GM18867 (cell line): ENCODE data around the gene RNF220.

Source experiments
- ATAC-seq: cut with Tn5 transposase; IDR thresholded peaks from one replicate; pipeline ENCODE4 v1.9.1; 2021; ENCODE audit warnings: mild to moderate bottlenecking, moderate library complexity; ENCODE audit not compliant: unreplicated experiment

Gene RNF220

GRCh38 chr1:44406737-44407429, 1.8 kb downstream of the RNF220 start:
- ATAC-seq = no peak

DNA sequence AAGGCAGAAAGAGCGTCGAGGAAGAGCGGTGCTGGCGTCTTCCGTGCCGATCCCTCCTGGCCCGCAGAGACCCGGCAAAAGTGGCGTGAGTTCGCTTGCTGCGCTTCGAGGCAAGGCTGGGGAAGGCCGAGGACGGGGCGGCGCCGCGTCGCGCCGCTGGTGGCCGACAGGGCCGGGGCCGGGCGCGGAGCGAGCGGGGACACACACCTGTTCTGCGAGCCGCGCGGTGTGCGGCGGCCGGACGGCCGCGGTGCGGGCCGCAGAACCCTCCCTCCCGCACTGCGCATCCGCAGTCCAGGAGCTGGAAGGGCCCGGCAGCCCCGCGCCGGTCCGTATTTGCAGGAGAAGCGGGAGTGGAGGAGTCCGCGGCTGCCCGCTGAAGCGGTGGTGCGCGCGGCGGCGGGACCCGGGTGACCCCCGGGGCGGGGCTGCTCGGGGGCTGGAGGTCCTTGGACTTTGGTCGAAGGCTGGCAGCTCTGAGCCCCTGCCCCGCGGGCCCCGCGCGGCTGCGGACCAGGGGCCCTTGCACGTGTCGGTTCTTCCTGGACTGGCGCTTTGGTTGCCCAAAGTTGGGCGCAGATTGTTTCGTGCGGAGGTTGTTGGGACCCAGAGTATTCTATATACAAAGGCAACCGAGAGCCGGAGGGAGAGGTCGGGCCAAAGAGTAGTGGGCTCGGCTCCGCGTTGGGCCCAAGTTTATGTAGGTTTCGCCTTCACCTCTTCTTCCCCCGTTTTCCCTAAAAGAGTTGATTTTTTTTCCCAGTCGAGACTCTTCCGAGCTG, 2.6 kb downstream of the RNF220 start:
- no peak for ATAC-seq

DNA sequence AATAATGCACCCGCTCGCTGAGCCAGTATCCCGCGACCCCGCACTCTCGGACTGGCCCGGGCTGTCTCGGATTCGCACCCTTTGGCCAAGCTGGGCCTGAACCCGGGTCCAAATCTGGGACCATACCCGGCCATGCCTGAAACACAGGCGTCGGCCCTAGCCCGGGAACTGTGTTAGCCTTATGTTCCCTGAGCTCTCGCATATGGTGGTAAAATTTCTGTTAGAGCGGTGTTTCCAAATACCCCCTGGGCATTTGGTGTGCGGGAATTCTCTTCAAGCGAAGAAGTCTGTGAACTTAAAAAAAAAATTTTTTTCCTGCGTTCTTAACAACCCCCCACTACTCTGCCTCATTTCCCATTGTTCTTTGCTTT, 3.1 kb downstream of the RNF220 start:
- ATAC-seq = no peak

DNA sequence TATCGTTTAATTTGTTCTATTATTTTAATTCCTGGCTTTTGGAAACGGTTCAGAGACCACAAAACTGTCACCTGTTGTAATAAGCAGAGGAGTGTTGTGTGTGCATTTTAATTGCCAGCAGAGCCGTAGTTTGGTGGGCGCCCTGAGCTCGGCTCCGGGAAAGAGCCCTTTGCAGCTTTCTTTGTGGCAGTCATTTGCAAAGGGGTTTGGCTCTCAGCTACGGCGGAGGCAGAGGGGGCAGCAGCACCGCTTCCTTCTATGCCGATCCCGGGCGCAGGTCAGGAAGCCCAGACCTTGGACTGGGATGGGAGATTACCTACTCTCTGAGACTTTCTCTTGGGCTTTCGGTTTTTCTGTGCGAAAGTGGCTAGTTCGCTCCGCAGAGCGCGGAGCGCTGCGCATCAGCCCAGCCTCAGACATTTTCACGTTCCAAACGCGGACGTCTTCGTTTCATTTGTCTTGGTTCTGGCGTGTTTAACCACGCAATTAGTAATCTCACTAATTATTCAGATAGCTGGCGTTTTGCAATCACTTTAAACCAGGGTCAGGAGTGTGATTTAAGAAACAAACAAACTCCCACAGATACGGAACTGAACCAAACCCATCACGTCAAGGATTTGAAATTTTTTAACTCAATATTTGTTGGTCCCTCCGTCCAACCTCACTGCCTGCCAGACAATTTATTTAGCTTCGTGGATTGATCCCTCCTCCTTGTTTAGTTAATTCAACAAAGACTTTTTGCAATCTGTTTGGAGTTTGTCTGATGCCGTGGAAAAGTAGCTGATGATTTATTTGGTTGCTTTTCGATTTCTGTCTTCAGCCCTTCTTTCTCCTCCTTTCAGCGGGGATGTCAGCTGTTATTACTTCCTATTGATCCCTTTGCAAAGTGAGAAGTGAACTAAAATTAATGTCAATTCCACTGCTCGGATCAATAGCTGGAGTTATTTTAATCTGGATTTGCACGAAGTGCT, 3.9 kb downstream of the RNF220 start:
- ATAC-seq = no peak

- ATAC-seq = no peak
Measured at GRCh38 chr1:44409757-44410156, 4.7 kb downstream of the RNF220 start.

DNA sequence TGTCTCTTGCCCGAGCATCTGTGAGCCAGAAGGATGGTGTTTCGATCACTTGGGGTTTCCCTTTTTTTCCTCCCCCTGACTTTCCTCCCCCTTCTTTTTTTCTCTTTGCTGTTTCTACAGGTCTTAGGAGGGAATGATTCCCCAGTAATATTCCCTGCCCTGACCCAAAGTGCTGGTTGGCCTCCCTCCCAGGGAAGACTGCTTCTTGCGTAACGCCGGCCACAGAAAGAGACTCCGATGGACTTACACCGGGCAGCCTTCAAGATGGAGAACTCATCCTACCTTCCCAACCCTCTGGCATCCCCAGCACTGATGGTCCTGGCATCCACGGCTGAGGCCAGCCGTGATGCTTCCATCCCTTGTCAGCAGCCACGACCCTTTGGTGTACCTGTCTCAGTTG, 6.8 kb downstream of the RNF220 start:
- no peak for ATAC-seq

DNA sequence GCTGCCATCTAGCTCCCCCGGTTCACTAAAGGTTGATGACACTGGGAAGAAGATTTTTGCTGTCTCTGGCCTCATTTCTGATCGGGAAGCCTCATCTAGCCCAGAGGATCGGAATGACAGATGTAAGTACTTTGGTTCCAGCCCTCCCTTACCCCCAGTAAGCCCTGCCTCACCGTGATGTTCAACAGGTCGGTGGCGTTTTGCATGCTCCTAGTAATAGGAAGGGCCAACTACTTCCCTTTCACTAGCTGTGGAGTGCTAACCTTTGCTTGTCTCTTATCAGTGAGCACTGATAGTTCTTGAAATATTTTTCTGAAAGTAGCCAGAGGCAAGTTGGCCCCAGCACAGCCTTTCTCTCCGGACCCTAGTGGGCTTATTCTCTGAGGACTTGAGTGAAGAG, 7.5 kb downstream of the RNF220 start:
- no peak for ATAC-seq

- no peak for ATAC-seq
Measured at GRCh38 chr1:44413740-44414139, 8.7 kb downstream of the RNF220 start.

DNA sequence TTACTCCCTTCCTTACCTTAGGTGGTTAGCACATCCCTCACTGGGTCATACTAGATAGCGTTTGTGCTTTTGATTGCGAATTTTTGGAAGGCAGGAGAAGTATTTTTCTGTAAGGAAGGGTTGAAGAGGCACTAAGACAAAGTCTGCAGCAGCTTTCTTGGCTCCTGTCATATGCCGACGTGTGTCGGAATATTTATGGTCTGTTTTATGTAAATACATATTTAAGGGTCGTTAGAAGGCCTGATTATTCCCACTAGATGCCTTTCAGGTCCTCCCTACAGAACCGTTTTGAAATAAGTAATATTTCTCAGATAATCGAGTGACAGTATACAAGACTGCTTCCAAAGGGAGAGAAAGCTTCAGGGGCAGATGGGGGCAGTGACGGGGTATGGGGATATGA, 10.0 kb downstream of the RNF220 start:
- no peak for ATAC-seq

GRCh38 chr1:44416408-44416807, 11.4 kb downstream of the RNF220 start:
- ATAC-seq = no peak

DNA sequence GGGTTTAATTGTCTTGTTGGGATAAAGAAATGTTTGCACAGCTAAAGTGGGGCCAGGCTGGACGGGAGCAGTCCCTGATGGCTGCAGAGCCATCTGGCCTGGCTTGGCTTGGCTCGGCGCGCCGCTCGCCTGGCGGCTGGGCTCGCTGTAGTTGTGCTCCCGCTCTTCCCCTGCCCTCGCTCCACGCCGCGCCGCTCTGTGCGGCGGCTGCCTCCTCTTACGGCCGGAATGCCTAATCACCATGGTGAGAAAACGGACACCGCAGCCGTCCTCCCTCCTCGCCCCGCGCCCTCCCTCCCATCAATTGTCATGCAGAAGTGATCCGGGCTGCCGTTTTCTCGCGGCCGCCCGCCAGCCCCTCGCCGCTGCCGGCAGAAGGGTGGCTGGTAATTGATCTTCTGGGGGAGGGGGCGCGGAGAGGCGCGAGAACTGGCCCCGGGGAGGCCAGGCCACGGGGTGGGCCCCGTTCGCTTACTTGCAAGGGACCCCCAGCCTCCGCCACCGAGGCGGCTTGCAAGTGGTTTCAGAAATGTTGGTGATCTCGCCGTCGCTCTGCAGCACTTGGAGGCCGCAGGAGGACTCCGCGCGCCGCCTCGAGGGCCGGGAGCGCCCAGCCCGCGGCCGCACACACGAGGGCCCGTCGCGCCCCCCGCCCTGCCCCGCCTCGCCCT, 12.4 kb downstream of the RNF220 start:
- no peak for ATAC-seq

- ATAC-seq = no peak
Measured at GRCh38 chr1:44418022-44418673, 13.1 kb downstream of the RNF220 start.

- ATAC-seq = no peak
Measured at GRCh38 chr1:44419901-44420300, 14.8 kb downstream of the RNF220 start.

GRCh38 chr1:44420535-44420934, 15.5 kb downstream of the RNF220 start:
- no peak for ATAC-seq

DNA sequence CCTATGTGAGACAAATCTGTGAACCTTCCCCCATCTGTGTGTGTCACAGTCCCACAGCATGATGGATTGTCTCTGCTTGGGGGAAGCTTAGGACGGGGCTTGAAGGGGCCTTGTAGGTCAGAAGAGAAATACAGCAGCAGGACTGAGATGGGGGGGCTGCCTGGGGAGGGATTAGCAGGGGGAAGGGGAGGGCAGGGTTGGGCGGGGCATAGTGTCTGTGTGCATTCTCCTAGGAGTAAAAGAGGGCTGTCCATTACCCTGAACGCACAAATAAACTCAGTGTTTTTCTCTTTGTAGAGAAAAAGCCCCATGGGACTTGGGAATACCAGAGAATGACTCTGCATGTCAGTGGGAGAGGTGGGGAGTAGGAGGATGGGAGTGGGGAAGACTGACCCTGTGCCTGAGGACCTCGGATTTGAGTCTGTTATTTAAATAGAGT, 16.4 kb downstream of the RNF220 start:
- no peak for ATAC-seq

DNA sequence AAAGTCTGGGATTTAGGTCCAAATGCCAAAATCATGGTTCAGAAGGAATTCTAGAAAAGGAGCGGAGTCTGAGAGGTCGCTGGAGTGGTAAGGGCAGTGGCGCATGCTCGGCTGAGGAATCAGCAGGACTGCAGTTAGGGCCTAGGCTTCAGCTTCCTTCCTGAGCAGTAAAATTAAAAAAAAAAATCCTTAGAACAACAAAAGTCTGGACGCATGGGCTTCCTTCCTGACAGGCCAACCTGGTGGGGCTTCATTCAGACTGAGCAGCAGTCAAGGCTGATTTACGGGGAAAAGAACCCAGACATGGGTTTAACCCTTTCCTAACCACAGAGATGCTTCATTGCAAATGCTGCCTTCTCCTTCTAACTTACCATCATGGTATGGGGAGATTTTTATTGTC, 17.1 kb downstream of the RNF220 start:
- ATAC-seq = no peak

DNA sequence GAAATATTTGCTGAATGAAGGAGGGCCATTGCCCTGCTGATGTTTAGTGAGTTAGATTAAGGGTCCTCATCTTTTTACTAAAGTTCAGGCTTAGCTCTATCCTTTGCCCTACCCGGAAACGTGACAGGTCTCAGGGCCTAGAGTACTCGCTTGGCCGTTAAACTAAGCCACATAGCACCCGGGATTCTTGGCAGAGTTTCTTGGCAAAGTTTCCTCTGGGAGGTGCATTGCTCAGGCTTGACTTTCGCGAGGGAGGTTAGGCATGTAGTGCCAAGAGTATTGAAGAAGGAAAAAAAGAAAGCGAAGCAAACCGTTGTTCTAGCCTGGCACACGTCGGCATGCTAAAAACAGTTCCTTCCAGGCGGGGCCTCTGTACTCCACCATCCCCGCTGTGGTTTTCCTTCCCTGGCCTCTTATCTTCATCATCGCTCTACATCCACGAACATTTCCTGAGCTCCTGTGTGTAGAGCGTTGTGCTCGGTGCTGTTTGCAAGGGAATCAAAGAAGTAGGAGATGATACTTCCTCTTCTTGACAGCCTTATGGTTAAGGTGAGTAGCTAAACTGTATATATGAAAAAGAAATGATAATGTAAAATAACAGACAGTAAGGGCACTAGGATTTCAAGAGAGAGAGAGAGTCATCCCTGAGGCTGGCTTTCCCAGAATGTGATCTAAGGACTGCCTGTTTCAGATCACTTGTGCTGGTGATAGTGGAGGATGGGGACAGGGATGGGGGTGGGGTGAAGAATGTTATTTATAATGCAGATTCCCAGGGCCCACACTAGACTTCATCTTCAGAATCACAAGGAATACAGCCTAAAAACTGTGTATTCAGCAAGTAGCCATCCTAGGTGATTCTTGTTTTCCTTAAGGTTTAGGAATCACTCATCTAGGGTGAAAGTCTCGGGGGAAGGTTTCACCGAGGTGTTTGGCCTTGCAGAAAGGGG, 18.8 kb downstream of the RNF220 start:
- ATAC-seq = no peak

DNA sequence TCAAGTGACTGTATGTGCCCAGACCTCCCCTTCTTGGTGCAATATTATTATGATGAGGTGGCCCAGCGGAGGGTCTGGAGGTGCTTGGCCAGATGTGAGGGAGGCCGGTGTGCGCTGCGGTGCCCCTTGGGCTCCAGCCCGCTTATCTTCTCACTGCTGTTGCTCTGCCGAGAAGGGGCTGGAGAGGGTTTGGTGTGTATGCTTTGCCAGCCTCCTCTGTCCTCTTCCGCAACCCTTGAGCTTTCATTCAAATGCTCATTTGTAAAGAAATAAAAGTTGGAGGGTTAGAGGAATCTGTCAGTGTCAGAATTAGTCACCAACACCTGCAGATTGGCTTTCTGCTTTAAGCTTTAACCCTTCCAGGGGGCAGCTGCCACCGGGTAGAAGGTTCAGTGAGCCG, 19.7 kb downstream of the RNF220 start:
- no peak for ATAC-seq
